ENCODE data around the gene LIN37.
"Not testable (repeated sequence)": the region's sequence is repeated elsewhere in the genome, so short reads cannot be mapped to it uniquely, and the experiment has no call there.

LIN37 gene

GRCh38 chr19:35720163-35720524 lies 28.2 kb upstream of the LIN37 start:
- DNase-seq: no peak

- no peak for DNase-seq
Observed at GRCh38 chr19:35720648-35721047, 27.7 kb upstream of the LIN37 start.

GRCh38 chr19:35721374-35721773 lies 27.0 kb upstream of the LIN37 start:
- no peak for DNase-seq

- no peak for DNase-seq
Observed at GRCh38 chr19:35722461-35722860, 25.9 kb upstream of the LIN37 start.

- DNase-seq: no peak
Observed at GRCh38 chr19:35722897-35723296, 25.5 kb upstream of the LIN37 start.

- DNase-seq: no peak
Observed at GRCh38 chr19:35723671-35724070, 24.7 kb upstream of the LIN37 start.

GRCh38 chr19:35724132-35724531 lies 24.2 kb upstream of the LIN37 start:
- DNase-seq: not testable (repeated sequence)

- DNase-seq: no peak
Observed at GRCh38 chr19:35724560-35724959, 23.8 kb upstream of the LIN37 start.

- no peak for DNase-seq
Observed at GRCh38 chr19:35725216-35725861, 23.0 kb upstream of the LIN37 start.

GRCh38 chr19:35727053-35727955 lies 21.1 kb upstream of the LIN37 start:
- no peak for DNase-seq

- no peak for DNase-seq
Observed at GRCh38 chr19:35727956-35728706, 20.2 kb upstream of the LIN37 start.

- no peak for DNase-seq
Observed at GRCh38 chr19:35729021-35729420, 19.4 kb upstream of the LIN37 start.

- no peak for DNase-seq
Observed at GRCh38 chr19:35729763-35730162, 18.6 kb upstream of the LIN37 start.

GRCh38 chr19:35730326-35730725 lies 18.1 kb upstream of the LIN37 start:
- DNase-seq: no peak

- DNase-seq: no peak
Observed at GRCh38 chr19:35731353-35731752, 17.0 kb upstream of the LIN37 start.

- no peak for DNase-seq
Observed at GRCh38 chr19:35731779-35732405, 16.5 kb upstream of the LIN37 start.

GRCh38 chr19:35732540-35733179 lies 15.7 kb upstream of the LIN37 start:
- DNase-seq: no peak

- no peak for DNase-seq
Observed at GRCh38 chr19:35733180-35734125, 14.9 kb upstream of the LIN37 start.

GRCh38 chr19:35734273-35734672 lies 14.1 kb upstream of the LIN37 start:
- DNase-seq: no peak

GRCh38 chr19:35734889-35735288 lies 13.5 kb upstream of the LIN37 start:
- no peak for DNase-seq
